Bronchial epithelial cell (primary cell): ENCODE measurements around the gene EFNA5. TPM values are rescaled to one million over a fixed set of nuclear protein-coding genes. Genes with fewer than 3 reads are reported as not detected.
A peak's percentile ranks its signal among the peaks of the same experiment; 100 is the strongest.

Experiments used
- DNase-seq: peaks from one replicate; pipeline ENCODE4 v3.0.0-alpha.2; 2010; ENCODE audit warnings: low read depth
- FAIRE-seq: peaks from 2 replicates; lab custom pipeline; 2011; peaks lifted over from hg19 to GRCh38; lab: Jason Lieb, UNC
- H3K27me3 ChIP-seq: 2 replicates; pipeline ENCODE4 v1.5.1; 2011; ENCODE audit warnings: low read length; ENCODE audit not compliant: control insufficient read depth, insufficient read depth
- H3K36me3 ChIP-seq: 2 replicates; pipeline ENCODE4 v1.5.1; 2011; ENCODE audit warnings: low read length; ENCODE audit not compliant: control insufficient read depth, insufficient read depth
- H3K4me3 ChIP-seq: 2 replicates; pipeline ENCODE4 v1.5.1; 2011; ENCODE audit warnings: mild to moderate bottlenecking, low read depth, low read length, control low read depth
- total RNA-seq: library from RNA; depleted of rRNA; stranded (reverse); fragments of >200 nt; gene quantifications from 2 replicates; pipeline ENCODE4 v1.2.1, GENCODE V29; 2014
- TF ChIP-seq, protein P1 (sequence below): IDR thresholded peaks from 2 replicates; pipeline ENCODE4 v1.5.1; 2011; ENCODE audit warnings: mild to moderate bottlenecking, moderate library complexity, low read length, control low read depth, inconsistent platforms; ENCODE audit not compliant: insufficient read depth, severe bottlenecking

Gene EFNA5
- total RNA-seq, 1 donor from 2014 or later: 3.9 TPM

DNA sequence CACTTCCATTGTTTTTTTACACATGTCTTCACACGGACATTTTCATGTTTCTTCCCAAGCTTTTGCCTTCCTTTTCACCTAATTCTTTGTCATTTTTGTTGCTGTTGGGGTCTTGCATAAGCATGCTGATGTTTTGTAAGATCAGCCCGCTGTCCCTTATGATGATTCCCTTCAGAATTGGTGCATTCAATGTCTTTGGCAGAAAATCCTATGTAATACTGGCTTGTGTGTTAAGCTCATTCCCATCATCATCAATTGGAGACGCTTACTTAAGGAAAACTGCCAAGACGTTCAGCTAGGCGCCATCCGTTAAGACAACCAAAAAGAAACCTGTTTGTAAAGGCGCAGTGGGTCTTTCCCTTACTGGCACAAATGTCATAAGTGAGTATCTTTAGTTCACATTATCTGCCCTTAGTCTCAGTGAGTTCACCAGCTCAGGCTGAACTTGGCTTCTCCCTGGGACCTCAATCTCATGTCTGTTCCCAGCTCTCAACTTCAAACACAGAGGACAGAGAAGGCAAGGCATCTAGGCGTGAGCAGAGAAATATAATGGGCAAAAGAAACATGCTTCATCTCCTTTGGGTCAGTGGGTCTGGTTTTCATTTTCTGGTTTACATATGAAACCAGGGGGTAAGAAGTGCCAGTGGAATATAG is 97.9 kb downstream of the EFNA5 start:
- no peak overlapping the region for H3K4me3 ChIP-seq
- DNase-seq (peak; percentile 25), FAIRE-seq (no peak)
- TF ChIP-seq, protein P1, sequence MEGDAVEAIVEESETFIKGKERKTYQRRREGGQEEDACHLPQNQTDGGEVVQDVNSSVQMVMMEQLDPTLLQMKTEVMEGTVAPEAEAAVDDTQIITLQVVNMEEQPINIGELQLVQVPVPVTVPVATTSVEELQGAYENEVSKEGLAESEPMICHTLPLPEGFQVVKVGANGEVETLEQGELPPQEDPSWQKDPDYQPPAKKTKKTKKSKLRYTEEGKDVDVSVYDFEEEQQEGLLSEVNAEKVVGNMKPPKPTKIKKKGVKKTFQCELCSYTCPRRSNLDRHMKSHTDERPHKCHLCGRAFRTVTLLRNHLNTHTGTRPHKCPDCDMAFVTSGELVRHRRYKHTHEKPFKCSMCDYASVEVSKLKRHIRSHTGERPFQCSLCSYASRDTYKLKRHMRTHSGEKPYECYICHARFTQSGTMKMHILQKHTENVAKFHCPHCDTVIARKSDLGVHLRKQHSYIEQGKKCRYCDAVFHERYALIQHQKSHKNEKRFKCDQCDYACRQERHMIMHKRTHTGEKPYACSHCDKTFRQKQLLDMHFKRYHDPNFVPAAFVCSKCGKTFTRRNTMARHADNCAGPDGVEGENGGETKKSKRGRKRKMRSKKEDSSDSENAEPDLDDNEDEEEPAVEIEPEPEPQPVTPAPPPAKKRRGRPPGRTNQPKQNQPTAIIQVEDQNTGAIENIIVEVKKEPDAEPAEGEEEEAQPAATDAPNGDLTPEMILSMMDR: no peak
- no peaks in the 10 kb centered on the region for H3K27me3 ChIP-seq
- H3K36me3 ChIP-seq: no peaks in the 10 kb centered on the region

DNA sequence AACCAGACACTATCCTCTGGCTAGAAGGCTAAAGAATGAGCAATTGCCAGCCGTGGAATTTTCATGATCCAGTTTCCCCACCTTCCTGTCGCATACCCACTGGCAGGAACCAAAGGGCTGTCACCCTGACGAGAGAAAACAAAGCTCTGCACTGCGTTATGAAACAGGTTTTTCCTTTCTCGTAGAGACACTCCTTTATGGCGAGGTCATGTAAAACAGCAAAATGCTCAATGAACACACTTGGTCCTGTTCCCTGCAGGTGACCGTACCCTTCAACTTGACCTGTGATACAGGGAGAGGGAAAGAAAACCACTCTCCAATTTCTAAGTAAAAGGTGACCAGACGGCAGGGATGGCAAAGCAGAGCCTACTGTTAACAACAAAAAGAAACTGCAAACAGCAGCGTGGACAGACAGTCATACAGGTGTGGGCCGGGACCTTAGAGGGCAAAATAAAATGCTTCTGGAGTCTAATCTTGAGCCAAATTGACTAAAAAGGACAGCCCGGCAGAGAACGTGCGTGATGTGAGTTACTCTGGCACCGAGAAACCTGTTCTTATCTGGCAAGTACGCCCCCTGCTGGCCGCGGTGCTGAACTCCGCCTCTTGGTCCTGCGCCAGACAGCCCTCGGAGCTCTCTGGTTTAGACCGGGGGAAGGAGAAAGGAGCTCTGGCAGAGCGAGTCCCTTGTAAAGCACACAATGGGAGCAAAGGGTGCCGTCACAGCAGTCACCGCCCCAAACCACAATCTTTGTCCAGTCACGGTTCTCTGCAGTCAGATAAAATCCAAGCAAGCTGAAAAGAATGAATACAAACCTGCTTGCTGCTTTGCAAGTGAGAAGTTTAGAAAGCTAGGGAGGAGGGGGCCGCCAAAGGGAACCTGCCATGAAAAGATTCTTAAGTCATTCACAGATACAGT is 98.9 kb downstream of the EFNA5 start:
- TF ChIP-seq, protein P1: peak; percentile 92

DNA sequence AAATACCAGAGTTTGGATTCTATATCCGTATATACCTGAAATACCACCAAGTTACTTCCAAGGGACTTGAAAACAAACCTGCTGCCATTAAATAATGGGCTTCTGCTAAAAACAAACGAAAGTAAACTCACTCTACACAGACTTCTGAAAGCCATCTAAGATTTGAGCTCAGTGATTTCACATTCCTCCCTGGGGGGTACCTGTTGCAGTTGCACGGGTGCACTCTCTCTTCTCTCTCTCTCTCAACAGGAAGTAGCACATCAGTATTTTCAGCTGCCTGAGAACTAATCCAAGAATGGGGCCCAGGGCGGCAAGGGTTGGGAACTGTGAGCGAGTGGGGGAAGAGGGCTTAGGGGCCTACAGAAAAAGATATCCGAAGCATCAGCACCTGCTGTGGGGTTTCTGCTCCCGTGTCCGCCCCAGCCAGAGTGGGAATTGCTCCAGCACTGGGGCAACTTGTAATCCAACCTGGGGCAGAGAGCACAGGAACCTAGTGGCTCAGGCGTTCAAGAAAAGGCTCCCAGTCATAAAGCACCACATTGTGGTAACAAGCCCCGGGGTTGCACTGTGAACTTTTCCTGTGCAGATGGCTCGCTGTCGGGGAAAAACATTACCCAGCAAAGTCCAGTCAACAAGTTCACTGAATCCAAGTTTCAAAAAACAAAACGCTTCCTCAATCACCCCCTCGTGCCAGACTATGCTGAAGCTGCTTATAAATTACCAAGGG is 99.8 kb downstream of the EFNA5 start:
- peak; percentile 52 for FAIRE-seq
- Histone ChIP-seq H3K4me3 (no peak overlapping the region), H3K27me3 (no peaks in the 10 kb centered on the region), H3K36me3 (no peaks in the 10 kb centered on the region)
- DNase-seq: peak; percentile 35
- TF ChIP-seq, protein P1: no peak

More for the DNA sequence above, 98.9 kb downstream of the EFNA5 start:
- DNase-seq (peak; percentile 96), FAIRE-seq (peak; percentile 7)
- H3K36me3 ChIP-seq: no peaks in the 10 kb centered on the region
- H3K4me3 ChIP-seq: peak overlapping the region; percentile 18
- H3K27me3 ChIP-seq: no peaks in the 10 kb centered on the region

DNA sequence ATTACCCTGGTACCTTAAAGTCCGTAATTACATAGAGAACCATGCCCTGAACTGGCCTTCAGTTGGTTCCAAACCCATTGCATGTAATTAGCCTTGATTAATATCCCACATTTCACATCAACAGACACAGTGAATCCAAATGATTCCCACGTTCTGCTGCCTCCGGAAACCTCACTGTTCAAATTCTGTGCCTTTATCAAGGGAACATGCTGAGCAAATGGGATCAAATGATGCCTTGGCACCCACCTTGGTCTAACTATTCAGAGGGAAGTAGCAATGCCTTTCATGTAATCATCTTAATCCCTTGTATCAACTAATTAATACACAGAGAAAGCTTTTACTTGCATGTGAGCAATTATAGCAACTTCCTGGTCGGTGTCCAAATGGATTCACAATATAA is 100.6 kb downstream of the EFNA5 start:
- no peak for DNase-seq
- TF ChIP-seq, protein P1: no peak
- FAIRE-seq: no peak
- Histone ChIP-seq H3K27me3 (no peaks in the 10 kb centered on the region), H3K36me3 (no peaks in the 10 kb centered on the region), H3K4me3 (no peak overlapping the region)

DNA sequence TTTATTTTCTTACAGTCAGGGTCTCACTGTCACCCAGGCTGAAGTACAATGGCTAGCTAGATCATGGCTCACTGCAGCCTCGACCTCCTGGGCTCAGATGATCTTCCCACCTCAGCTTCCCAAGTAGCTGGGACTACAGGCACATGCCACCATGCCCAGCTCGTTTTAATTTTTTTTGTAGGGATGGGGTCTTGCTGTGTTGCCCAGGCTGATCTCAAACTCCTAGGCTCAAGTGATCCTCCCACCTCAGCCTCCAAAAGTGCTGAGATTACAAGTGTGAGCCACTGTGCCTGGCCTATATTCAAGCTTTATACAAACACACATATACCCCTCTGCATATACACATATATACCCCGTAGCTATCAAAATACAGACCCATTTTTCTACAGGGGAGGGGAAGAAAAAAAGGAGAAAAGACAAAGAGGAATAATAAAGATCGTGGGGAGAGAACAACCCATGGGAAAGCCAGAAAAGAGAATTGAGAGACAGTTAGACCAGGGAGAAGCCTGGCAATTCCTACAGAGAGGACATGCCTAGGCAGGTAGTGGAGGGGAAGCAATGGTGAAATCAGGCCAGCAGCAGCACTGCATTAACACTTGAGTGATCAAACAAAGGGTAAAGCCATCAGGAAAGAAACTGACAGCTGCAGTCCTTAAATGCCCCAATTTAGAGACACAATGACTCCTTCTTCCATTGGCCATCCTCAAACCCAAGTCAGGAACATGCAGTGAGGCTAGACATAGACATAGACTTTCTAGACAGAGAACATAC is 102.7 kb downstream of the EFNA5 start:
- Histone ChIP-seq H3K4me3 (no peak overlapping the region), H3K27me3 (no peaks in the 10 kb centered on the region), H3K36me3 (no peaks in the 10 kb centered on the region)
- peak; percentile 85 for DNase-seq
- FAIRE-seq: peak; percentile 96
- TF ChIP-seq, protein P1: no peak
